ENCODE data around the gene ZDHHC4.

DNA sequence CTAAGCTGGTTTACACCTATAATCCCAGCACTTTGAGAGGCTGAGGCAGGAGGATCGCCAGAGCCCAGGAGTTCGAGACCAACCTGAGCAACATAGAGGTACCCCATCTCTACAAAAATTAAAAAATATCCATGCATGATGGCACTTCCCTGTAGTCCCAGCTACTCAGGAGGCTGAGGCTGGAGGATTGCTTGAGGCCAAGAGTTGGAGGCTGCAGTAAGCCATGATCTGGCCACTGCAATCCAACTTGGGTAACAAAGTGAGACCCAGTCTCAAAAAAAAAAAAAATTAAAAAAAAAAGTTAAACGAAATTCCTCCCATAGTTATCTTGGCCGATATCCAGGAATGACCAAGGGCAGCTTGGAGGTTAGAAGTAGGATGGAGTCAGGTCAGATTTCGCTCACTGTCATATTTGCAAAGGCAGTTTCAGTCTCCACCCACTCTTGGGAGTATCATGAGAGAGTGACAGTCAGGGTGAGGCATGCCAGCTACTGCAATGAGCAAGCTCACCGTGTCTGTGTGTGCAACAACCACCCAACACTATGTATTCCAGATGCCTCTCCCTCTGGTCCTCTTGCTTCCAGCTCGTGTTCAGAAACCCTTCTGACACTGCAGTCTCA lies 6.0 kb upstream of the ZDHHC4 start:
- TF ChIP-seq POLR2A (IDR thresholded peaks at IDR 0.05): no peak
- TF ChIP-seq, protein P1, sequence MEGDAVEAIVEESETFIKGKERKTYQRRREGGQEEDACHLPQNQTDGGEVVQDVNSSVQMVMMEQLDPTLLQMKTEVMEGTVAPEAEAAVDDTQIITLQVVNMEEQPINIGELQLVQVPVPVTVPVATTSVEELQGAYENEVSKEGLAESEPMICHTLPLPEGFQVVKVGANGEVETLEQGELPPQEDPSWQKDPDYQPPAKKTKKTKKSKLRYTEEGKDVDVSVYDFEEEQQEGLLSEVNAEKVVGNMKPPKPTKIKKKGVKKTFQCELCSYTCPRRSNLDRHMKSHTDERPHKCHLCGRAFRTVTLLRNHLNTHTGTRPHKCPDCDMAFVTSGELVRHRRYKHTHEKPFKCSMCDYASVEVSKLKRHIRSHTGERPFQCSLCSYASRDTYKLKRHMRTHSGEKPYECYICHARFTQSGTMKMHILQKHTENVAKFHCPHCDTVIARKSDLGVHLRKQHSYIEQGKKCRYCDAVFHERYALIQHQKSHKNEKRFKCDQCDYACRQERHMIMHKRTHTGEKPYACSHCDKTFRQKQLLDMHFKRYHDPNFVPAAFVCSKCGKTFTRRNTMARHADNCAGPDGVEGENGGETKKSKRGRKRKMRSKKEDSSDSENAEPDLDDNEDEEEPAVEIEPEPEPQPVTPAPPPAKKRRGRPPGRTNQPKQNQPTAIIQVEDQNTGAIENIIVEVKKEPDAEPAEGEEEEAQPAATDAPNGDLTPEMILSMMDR (IDR thresholded peaks at IDR 0.05): no peak
